CD4-positive, alpha-beta T cell treated with Interferon gamma for 1 hour (primary cell): ENCODE data around the gene CNTNAP2.
"Not testable (repeated sequence)": the region's sequence is repeated elsewhere in the genome, so short reads cannot be mapped to it uniquely, and the experiment has no call there.

Source experiments
- DNase-seq: peaks from one replicate; pipeline ENCODE4 v3.0.0-alpha.2; 2020

The CNTNAP2 gene

DNA sequence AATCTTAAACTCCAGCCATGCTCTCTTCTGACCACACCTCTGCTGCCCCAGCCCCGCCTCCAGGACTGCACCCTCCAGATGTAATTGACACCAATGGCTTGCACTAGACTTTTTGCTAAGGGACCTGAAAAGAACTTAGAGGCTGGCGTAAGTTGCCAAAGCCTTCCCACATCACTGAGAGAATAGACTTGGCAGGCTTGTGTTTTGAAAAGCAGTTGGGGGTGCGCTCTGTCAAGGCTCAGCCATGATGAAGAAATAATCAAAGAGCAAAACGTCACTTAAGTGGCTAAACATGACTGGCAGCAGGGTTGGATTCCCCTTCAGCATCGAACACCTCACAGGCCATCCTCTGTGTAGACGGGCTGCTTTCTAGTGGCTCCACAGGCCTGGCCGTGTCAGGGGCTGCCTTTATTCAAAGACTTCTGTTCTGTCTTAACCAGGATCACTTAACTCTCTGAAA is 2278.8 kb downstream of the CNTNAP2 start:
- no peak for DNase-seq

DNA sequence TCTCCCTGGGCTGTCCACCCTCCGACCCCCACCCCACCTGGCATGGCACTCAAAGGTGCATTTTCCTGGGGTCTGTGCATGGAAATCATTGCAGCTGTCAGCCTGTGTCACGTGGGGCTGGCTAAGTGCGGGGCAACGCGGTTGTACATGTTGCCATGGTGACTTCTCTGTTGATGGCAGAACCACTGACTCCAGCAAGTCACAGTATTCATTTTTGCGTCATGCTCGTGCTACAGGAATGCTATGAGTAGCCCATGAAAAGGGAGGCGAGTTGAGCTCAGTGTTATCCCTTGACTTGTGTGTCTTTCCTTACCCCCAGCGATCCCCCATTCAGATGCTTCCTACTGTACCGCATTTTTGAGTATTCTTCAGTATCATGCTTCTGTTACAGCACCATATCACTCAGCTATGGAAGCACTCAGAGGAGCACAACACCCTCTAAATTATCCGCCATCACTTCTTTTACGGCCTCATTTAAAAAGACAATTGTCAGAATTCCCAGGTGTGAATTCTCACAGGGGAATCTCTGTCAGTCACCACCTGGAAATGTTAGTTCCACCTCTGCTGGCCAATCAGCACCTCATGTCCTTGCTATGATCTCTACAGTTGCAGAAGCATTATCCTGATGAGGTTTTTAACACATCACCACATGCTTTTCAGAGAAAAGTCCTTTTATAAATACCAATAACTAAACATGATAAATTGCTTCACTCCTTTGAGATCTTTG is 2279.6 kb downstream of the CNTNAP2 start:
- DNase-seq = no peak

GRCh38 chr7:148397056-148397455 is 2280.5 kb downstream of the CNTNAP2 start:
- no peak for DNase-seq

GRCh38 chr7:148397551-148397950 is 2280.9 kb downstream of the CNTNAP2 start:
- no peak for DNase-seq

- DNase-seq = no peak
Measured at GRCh38 chr7:148397985-148398384, 2281.4 kb downstream of the CNTNAP2 start.

GRCh38 chr7:148398844-148399365 is 2282.3 kb downstream of the CNTNAP2 start:
- DNase-seq = no peak

- DNase-seq = no peak
Measured at GRCh38 chr7:148400101-148400500, 2283.5 kb downstream of the CNTNAP2 start.

DNA sequence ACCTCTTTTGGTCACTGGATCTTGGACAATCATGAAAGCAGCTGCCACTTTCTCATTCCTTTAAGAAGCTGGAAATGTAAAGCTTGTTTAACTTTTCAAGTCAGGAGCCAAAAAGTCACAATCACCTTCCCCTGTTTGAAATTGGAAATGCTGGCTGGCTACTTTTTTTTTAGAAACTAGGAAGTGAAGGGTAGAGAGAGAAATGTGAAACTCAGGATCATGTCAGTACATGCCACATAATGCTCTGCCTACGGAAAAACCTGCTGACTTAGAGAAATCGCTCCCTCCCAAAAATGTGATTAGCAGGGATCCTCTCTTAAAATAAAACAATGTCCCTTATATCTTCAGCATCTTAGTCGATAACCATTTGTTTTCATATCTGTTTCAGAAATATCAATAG is 2285.6 kb downstream of the CNTNAP2 start:
- no peak for DNase-seq

- no peak for DNase-seq
Measured at GRCh38 chr7:148403466-148403993, 2286.9 kb downstream of the CNTNAP2 start.

GRCh38 chr7:148408307-148408706 is 2291.7 kb downstream of the CNTNAP2 start:
- DNase-seq = no peak

DNA sequence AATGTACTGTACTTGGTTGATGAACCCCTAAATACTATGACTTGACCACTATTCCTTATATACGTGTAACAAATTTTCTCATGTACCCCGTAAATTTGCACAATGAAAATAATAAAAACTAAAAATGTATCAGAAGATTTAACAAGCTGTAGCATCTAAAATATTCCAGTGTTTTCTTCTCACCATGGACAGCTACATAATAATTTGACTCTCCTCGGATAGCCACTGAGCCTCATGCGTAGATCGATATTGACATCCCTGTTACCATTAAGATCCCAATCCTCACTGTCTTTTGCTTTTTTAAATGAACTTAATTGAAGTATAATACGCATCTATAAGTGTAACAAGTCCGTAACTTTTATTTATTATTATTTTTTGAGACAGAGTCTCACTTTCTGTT is 2294.3 kb downstream of the CNTNAP2 start:
- no peak for DNase-seq

- no peak for DNase-seq
Measured at GRCh38 chr7:148412691-148413090, 2296.1 kb downstream of the CNTNAP2 start.

- DNase-seq = no peak
Measured at GRCh38 chr7:148419856-148420832, 2303.5 kb downstream of the CNTNAP2 start.

DNA sequence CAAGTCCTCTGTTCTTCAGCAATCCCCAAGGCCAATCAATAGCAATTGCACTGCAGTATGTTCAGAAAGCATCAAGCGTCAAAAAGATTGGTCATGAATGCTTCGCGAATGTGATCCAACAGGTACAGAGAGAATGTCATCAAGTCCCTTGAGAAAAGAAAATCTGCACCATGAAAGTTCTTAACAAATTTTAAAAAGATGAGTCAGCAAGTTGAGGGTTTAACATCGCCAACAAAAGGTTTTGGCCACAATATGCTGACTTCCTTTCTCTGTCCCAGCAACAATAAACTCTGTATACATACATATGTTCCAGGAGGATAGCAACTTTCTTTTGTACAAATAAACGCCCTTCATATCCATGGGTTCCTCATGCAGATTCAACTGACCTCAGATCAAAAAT is 2305.4 kb downstream of the CNTNAP2 start:
- DNase-seq = no peak

DNA sequence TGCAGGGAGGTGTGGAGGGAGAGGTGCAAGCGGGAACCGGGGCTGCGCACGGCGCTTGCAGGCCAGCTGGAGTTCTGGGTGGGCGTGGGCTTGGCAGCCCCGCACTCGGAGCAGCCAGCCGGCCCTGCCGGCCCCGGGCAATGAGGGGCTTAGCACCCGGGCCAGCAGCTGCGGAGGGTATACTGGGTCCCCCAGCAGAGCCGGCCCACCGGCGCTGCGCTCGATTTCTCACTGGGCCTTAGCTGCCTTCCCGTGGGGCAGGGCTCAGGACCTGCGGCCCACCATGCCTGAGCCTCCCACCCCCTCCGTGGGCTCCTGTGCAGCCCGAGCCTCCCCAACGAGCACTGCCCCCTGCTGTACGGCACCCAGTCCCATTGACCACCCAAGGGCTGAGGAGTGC is 2309.8 kb downstream of the CNTNAP2 start:
- DNase-seq = not testable (repeated sequence)

DNA sequence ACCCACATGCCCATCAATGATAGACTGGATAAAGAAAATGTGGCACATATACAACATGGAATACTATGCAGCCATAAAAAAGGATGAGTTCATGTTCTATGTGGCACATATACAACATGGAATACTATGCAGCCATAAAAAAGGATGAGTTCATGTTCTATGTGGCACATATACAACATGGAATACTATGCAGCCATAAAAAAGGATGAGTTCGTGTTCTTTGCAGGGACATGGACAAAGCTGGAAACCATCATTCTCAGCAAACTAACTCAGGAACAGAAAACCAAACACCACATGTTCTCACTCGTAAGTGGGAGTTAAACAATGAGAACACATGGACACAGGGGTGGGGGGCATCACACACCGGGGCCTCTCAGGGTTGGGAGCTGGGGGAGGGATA is 2314.1 kb downstream of the CNTNAP2 start:
- not testable (repeated sequence) for DNase-seq

DNA sequence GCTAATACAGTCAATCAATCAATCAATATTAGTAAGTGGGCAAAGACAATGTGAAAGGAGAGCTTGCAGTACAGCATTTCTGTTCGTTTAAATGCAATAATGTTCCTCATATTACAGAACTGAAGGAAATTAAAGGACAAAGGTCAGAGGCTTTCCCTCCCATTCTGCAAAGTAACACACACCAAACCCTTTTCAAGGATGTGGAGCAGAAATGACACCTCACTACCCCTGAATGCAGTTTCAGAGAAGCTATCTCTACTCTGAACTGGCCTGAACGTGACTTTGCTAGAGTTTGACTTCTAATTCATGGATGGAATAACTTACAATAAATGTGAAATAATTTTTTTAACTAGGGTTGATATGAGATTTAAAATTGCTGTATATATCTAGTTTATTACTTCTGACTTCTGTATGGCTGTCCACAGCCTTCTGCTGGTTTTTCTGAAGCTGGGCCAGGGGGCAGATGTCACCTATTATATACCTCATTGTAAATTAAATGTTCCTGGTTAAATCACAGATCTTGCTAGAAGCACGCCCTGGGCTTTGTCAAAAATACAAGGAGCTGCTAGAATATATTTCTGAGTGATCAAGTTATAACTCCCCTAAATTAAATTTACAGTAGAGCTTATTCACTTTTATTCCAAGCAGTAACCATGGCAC is 2317.1 kb downstream of the CNTNAP2 start:
- DNase-seq = no peak

DNA sequence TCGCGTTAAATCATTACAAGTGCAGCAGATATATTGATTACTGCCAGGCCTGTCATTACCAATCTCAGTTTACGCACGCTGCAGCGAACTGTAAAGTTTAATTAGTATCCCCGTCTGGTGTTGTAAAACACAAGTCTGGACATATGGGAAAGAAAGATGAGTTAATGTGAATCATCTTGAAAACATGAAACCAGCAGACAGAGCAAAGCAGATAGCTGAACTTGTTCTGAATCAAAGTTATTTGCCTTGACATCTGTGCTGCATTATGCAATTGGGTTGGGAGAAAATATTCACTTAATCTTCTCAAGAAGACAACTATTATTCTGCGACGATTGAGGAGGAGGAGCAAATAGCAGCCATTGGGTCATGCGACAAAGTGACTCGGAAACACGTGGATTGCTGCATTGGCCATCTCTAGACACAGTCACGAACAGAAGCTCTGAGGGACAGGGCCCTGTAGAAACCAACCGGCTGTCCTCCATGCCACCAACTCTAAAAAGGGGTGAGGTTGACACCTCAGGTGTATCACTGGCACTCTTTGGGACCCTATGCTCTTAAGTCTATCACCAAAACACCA is 2317.7 kb downstream of the CNTNAP2 start:
- no peak for DNase-seq

GRCh38 chr7:148434887-148435286 is 2318.3 kb downstream of the CNTNAP2 start:
- no peak for DNase-seq

DNA sequence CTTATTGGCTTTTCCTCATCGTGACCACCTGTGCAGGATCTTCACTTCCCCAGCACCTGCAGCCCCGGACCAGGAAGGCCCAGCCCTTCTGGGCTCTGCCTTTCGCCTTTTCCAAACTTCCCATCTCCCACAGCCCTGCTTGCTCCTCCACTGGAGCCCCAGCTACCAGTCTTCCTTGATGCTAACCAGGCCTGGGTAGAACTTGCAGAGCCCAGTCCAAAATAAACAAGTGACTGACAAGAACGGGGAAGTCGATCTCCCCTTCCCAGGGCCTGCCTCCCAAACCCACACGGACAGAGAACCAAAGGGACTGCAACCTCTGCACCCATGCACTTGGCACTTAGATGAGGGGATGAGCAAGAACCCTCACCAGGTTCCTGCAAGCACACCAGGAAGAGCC is 2319.1 kb downstream of the CNTNAP2 start:
- DNase-seq = no peak

DNA sequence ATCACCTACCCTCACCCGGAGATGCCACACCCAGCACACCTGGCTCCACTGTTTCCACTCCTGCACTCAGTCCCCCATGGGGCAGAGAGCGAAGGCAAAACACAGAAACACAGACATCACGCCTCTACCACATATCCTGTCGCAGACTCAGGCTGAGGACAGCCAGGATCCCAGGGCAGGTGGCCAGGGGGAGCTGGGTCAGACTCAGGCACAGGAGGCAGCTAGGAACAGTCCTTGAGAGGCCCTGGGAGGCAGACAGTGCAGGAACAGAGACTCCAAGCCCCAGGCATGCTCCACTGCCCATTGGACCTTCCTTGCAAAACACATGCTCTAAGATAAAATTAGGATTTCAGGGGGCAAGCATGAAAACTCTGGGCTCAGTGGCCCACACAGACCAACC is 2319.5 kb downstream of the CNTNAP2 start:
- DNase-seq = no peak

- DNase-seq = no peak
Measured at GRCh38 chr7:148436571-148436970, 2320.0 kb downstream of the CNTNAP2 start.
